Tibial artery (tissue), 4 donors: Measurements from ENCODE around the gene MPRIP.

Experiments
- DNase-seq, 2 donors: peaks; one replicate each; pipeline ENCODE4 v3.0.0-alpha.2; 2019
- H3K27ac ChIP-seq, 2 donors: fragments of 200-600 bp; sonication (generic) in 1 of 2; 1 replicate in 1 of 2; 2 replicates in 1 of 2; pipeline ENCODE4 v1.5.1; 2018 to 2019; ENCODE audit warnings: mild to moderate bottlenecking in 1 of 2
- H3K27me3 ChIP-seq, 2 donors: fragments of 200-600 bp; sonication (generic) in 1 of 2; one replicate each; pipeline versions ENCODE4 v1.5.1 to v1.6.0; 2016 to 2019
- H3K36me3 ChIP-seq, 3 donors: fragments of 200-600 bp; sonication (generic) in 2 of 3; one replicate each; pipeline ENCODE4 v1.5.1; 2016 to 2019; ENCODE audit warnings: mild to moderate bottlenecking in 2 of 3
- H3K4me1 ChIP-seq, 4 donors: fragments of 200-600 bp; sonication (generic) in 2 of 4; 1 replicate in 3 of 4; 2 replicates in 1 of 4; pipeline ENCODE4 v1.5.1; 2016 to 2019
- H3K4me3 ChIP-seq, 2 donors: fragments of 200-600 bp; sonication (generic) in 1 of 2; 1 replicate in 1 of 2; 2 replicates in 1 of 2; pipeline ENCODE4 v1.5.1; 2018 to 2019; ENCODE audit warnings: mild to moderate bottlenecking in 2 of 2
- H3K9me3 ChIP-seq, 3 donors: fragments of 200-600 bp; sonication (generic) in 1 of 3; one replicate each; pipeline ENCODE4 v1.5.1; 2016 to 2019
- intact Hi-C: fragments of 100-400 bp; cut with DNase I; formaldehyde crosslinking; loops from one replicate; pipeline ENCODE4 v1.15.0; 2023; ENCODE audit warnings: low total_unique reads
- TF ChIP-seq, protein P1 (sequence below), 2 experiments: fragments of 200-600 bp in 1 of 2; fragments of 450-650 bp in 1 of 2; IDR thresholded peaks; one replicate each; pipeline ENCODE4 v1.5.1; 2017 to 2019; ENCODE audit warnings: antibody characterized with exemption in 2 of 2, mild to moderate bottlenecking in 1 of 2, moderate library complexity in 1 of 2

The MPRIP gene

DNA sequence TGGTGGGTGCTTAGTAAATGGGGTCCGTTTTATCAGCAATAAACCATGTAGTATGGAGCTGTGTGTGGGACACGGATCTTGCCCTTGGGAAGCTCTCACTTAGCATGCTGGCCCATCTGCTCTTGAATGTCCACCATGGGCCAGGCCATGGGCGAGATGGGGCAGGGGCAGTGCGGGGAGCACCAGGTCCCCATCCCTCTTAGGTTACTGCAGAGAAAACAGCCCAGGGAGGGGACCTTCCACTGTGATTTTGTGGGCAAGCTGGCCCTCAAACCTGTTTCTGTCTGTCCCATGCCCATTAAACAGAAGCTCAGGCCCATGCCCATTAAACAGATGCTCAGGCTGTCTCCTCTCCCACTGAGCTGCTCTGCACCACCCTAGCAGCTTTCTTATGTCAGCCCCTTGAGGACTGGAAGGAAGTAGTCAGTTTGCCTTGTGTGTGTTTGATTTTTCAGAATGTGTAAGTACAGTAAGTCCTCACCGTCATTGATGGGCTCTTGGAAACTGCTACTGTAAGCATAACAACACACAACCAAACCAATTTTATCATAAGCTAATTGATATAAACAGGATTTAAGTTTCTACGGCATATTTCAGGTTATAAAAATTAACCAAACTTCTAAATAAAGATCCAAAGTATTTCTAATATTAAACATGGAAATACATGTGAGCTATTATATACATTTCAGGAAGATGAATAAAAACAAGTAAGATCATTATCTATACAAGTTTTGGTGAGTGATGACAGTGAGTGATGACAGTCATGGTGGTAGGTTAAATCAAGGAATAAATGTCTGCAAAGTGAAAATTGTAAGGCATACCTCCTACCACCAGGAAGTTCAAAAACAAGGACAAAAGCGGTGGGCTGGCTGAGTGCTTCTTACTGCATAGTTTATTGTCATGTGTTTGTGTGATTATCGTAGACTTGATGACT lies 11.5 kb downstream of the MPRIP start:
- peak in 1 of 2 donors; percentile 37 for DNase-seq
- Histone ChIP-seq H3K27me3 (no peaks in the 10 kb centered on the region), H3K27ac (peak overlapping the region; percentile 62 to 92), H3K4me3 (no peak overlapping the region), H3K4me1 (peaks cover 31 to 98% (median 80%) of the 10 kb centered on the region in 4 donors), H3K36me3 (no peaks in the 10 kb centered on the region), H3K9me3 (no peaks in the 10 kb centered on the region)
- intact Hi-C loops, result no loop called here
- TF ChIP-seq, protein P1, sequence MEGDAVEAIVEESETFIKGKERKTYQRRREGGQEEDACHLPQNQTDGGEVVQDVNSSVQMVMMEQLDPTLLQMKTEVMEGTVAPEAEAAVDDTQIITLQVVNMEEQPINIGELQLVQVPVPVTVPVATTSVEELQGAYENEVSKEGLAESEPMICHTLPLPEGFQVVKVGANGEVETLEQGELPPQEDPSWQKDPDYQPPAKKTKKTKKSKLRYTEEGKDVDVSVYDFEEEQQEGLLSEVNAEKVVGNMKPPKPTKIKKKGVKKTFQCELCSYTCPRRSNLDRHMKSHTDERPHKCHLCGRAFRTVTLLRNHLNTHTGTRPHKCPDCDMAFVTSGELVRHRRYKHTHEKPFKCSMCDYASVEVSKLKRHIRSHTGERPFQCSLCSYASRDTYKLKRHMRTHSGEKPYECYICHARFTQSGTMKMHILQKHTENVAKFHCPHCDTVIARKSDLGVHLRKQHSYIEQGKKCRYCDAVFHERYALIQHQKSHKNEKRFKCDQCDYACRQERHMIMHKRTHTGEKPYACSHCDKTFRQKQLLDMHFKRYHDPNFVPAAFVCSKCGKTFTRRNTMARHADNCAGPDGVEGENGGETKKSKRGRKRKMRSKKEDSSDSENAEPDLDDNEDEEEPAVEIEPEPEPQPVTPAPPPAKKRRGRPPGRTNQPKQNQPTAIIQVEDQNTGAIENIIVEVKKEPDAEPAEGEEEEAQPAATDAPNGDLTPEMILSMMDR (IDR thresholded peaks at IDR 0.05), result no peak

DNA sequence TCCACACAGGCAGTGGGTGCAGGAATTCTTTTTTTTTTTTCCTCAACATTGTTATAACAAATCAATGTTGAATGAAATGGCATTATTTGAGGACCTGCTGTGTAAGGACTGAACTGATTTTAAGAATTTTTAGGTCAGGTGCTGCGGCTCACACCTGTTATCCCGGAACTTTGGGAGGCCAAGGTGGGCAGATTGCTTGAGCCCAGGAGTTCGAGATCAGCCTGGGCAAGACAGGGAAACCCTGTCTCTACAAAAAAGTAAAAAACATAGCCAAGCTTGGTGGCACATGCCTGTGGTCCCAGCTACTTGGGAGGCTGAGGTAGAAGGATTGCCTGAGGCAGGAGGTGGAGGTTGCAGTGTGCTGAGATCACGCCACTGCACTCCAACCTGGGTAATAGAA lies 12.4 kb downstream of the MPRIP start:
- H3K4me3 ChIP-seq, result no peak overlapping the region
- peak in 1 of 2 donors; percentile 37 for DNase-seq

DNA sequence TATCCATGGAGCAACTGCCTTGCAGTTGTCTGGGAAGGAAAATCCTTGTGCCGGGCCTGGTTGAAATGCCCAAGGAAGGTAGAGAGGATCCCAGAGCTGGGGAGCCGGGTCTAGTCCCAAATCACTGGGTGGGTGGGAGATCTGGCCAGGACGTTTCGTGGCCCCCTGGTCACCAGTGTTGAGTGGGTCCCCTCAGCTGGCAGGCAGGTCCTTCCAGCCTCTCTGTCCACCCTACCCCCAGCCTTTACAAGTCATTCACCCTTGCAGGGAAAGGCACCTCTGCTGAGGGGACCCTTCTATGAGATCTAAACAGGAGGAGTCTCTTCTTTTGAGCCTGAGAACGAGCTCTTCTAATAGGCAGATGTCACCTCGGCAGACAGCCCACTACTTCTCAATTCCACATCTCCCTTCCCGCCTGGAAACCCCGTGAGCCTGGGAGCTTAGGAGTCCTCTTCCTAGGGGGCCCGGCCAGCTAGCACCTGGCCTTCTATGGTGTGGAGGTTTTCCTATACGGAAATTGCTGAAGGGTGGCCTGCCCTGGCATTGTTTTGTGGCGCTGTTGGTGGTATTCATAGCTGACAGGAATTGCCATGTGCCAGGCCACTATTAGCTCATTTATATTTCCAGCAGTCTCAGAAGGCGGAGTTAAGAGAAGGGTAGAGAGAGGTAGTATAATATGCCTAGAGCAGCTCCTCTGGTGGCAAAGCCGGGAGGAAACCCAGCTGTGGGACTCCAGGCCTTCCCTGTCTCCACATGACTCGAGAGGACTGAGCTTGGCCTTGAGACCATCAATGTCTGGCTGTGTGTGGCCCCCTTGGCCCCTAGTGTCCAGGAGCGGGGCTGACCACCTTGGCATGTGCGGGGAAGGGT lies 13.3 kb downstream of the MPRIP start:
- Histone ChIP-seq H3K4me1 (peaks cover 31 to 100% (median 91%) of the 10 kb centered on the region in 4 donors), H3K9me3 (no peaks in the 10 kb centered on the region)

More for the DNA sequence above, 12.4 kb downstream of the MPRIP start:
- Histone ChIP-seq H3K4me1 (peaks cover 31 to 98% (median 86%) of the 10 kb centered on the region in 4 donors), H3K27me3 (no peaks in the 10 kb centered on the region), H3K9me3 (no peaks in the 10 kb centered on the region), H3K36me3 (no peaks in the 10 kb centered on the region), H3K27ac (peak overlapping the region; percentile 85 to 92)
- TF ChIP-seq, protein P1 (IDR thresholded peaks at IDR 0.05), result no peak
- intact Hi-C loops, result no loop called here

DNA sequence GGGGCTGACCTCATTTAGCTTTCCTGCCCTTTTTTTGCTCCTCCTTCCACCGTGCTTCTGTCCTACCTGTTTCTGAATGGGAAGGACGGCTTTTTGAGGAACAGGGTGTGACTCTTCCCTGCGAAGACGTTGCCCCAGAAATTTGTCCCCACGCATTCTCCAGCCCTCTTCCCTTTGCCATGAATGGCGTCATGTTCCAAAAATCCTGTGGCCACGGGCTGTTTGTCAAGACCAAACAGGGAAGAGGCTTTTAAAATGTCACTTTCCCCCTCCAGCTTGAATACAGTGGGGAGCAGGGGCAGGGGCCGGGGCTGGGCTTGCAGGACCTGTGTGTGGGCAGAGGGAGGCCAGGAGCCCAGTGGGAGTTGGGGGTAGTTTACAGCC lies 13.9 kb downstream of the MPRIP start:
- Histone ChIP-seq H3K36me3 (no peaks in the 10 kb centered on the region), H3K27ac (peak overlapping the region; percentile 85 to 92), H3K4me1 (peaks cover 31 to 100% (median 91%) of the 10 kb centered on the region in 4 donors), H3K4me3 (peak overlapping the region in 1 of 2 donors; percentile 3), H3K27me3 (no peaks in the 10 kb centered on the region), H3K9me3 (no peaks in the 10 kb centered on the region)
- peak; percentile 52 to 82 for DNase-seq
- TF ChIP-seq, protein P1 (IDR thresholded peaks at IDR 0.05), result no peak
- intact Hi-C loops, result no loop called here

More for the DNA sequence above, 13.3 kb downstream of the MPRIP start:
- Histone ChIP-seq H3K27ac (peak overlapping the region; percentile 85 to 92), H3K27me3 (no peaks in the 10 kb centered on the region), H3K4me3 (peak overlapping the region in 1 of 2 donors; percentile 3), H3K36me3 (no peaks in the 10 kb centered on the region)
- intact Hi-C loops, result no loop called here
- TF ChIP-seq, protein P1 (IDR thresholded peaks at IDR 0.05), result peak in 1 of 2 experiments; percentile 35
- DNase-seq, result peak in 1 of 2 donors; percentile 79

DNA sequence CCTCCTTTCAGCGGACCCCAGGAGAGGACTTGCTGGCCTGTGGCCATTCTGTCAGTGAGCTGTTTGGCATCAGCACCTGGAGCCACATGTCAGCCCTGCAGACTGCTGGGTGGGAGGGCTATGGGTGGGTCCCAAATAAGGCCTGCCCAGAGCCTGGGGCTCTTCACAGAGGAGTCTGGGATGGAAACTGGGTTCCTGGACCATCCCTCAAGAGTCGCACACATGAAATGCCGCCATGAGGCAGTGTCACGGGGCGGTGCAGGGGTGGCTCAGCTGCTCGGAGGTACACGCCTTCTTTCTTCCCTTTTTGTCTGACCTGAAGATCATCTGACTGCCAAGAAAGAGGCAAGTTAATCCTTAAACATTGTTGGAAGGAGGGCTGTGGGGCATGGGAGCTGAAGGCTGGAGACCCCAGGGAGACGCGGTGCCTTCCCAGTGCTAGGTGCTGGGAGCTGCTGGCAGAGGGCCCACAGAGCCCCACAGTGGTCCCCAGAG lies 14.8 kb downstream of the MPRIP start:
- Histone ChIP-seq H3K9me3 (no peaks in the 10 kb centered on the region), H3K4me3 (no peak overlapping the region), H3K4me1 (peaks cover 26 to 100% (median 91%) of the 10 kb centered on the region in 4 donors), H3K27me3 (no peaks in the 10 kb centered on the region), H3K36me3 (no peaks in the 10 kb centered on the region), H3K27ac (peak overlapping the region; percentile 85 to 92)
- TF ChIP-seq, protein P1 (IDR thresholded peaks at IDR 0.05), result no peak
- intact Hi-C loops, result no loop called here
- DNase-seq, result peak in 1 of 2 donors; percentile 65
